ENCODE data around the gene GRIN3B.

DNA sequence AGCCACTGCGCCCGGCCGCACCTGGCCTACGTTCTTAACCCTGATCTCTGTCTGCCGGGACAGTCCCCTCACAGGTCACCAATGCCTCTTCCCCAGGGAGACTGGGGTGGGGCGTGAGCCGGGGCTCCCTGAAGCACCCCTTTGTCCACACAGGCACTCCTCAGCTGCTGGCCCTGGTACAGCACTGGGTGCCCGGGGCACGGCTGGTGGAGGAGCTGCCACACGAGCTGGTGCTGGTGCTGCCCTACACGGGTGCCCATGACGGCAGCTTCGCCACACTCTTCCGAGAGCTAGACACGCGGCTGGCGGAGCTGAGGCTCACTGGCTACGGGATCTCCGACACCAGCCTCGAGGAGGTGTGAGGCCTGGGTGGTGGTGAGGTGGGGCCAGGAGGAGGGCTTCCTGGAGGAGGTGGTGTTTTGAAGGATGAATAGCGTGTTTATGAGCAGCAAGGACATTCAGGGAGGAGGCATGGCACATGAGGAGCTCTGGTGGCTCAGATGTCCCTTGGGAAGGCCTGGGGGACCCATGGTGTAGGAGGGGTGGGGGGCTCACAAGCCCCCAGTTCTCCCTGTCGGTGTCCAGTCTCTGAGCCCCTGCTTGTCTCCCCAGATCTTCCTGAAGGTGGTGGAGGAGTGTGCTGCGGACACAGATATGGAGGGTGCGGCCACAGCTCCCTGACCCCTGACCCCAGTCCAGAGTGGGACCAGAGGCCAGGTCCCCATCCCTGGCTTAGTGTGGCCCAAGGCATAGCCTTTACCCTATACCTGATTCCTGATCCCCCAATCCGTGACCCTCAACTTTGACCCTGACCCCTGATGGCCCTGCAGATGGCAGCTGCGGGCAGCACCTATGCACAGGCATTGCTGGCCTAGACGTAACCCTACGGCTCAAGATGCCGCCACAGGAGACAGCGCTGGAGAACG, 53.2 kb downstream of the GRIN3B start:
- TF ChIP-seq CREB1 (IDR thresholded peaks at IDR 0.05; ENCODE audit: low read depth) (no peak), CREM (IDR thresholded peaks at IDR 0.05; ENCODE audit: low read depth) (no peak), CBX5 (IDR thresholded peaks at IDR 0.05; ENCODE audit: low read depth) (no peak), ZZZ3 (IDR thresholded peaks at IDR 0.05; ENCODE audit: control insufficient read depth, insufficient read length, low read depth) (no peak), POLR2A (IDR thresholded peaks at IDR 0.05; ENCODE audit: low read depth, low read length) (no peak), ATF2 (IDR thresholded peaks at IDR 0.05; ENCODE audit: low read length) (no peak), RCOR1 (conservative IDR thresholded peaks at IDR 0.05; ENCODE audit: low read depth, low read length) (no peak), POLR2AphosphoS5 (IDR thresholded peaks at IDR 0.05; ENCODE audit: low read length) (no peak)
- TF ChIP-seq, protein P1, sequence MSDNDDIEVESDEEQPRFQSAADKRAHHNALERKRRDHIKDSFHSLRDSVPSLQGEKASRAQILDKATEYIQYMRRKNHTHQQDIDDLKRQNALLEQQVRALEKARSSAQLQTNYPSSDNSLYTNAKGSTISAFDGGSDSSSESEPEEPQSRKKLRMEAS (IDR thresholded peaks at IDR 0.05; ENCODE audit: low read depth, low read length) = no peak

Measured in GM12878 (cell line).